Left lobe of liver (tissue), 2 donors: ENCODE data around the gene HLA-C. TPM values are rescaled to one million over a fixed set of nuclear protein-coding genes. Genes with fewer than 3 reads are reported as not detected.
"Not testable (repeated sequence)": the region's sequence is repeated elsewhere in the genome, so short reads cannot be mapped to it uniquely, and the experiment has no call there.

Source experiments
- ATAC-seq: fragments of 200-7000 bp; cut with Tn5 transposase; one replicate; pipeline ENCODE4 v1.9.1; 2020; ENCODE audit warnings: mild to moderate bottlenecking, moderate library complexity
- DNase-seq: peaks from one replicate; pipeline ENCODE4 v3.0.0-alpha.2; 2020; ENCODE audit warnings: low spot score
- total RNA-seq: library from RNA; stranded (reverse); gene quantifications from one replicate; pipeline ENCODE4 v1.2.1, GENCODE V29; 2021
- donor health status: DM: no; HTN: no; CAD: no; lungs with moderate emphysema.
- donor health status: DM: no; HTN: yes; CAD: no.

Gene HLA-C
- total RNA-seq, 1 donor from 2014 or later, result 397 TPM

GRCh38 chr6:31270788-31271640, 878 bp downstream of the HLA-C start:
- DNase-seq (peak; percentile 84), ATAC-seq (peak; percentile 76)

GRCh38 chr6:31268836-31269235, 3.1 kb downstream of the HLA-C start:
- ATAC-seq (no peak), DNase-seq (no peak)

DNA sequence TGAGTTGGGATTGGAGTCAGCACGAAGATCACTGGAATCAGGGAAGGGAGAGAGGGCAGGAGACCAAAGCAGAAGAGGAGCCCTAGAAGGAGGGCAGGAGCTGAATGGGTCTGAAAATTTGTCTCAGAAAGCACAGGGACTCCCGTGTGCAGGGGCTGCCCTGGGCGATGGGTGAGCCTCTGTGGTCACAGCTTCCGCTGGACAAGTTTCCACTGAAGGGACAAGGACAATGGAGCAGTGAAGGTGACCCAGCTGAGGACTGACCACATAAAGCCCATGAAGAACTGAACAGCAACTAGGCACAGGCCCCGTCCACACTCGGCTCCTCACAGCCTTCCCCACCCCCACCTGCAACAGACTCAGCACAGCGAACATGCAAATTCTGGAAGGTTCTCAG, 3.5 kb downstream of the HLA-C start:
- no peak for DNase-seq
- no peak for ATAC-seq

- ATAC-seq (no peak), DNase-seq (no peak)
These were observed 4.1 kb downstream of the HLA-C start for GRCh38 chr6:31267651-31268368.

GRCh38 chr6:31266567-31267360, 5.1 kb downstream of the HLA-C start:
- ATAC-seq (no peak), DNase-seq (no peak)

GRCh38 chr6:31265926-31266325, 6.0 kb downstream of the HLA-C start:
- DNase-seq (no peak), ATAC-seq (no peak)

- not testable (repeated sequence) for DNase-seq, ATAC-seq
These were observed 8.5 kb downstream of the HLA-C start for GRCh38 chr6:31263346-31263933.

DNA sequence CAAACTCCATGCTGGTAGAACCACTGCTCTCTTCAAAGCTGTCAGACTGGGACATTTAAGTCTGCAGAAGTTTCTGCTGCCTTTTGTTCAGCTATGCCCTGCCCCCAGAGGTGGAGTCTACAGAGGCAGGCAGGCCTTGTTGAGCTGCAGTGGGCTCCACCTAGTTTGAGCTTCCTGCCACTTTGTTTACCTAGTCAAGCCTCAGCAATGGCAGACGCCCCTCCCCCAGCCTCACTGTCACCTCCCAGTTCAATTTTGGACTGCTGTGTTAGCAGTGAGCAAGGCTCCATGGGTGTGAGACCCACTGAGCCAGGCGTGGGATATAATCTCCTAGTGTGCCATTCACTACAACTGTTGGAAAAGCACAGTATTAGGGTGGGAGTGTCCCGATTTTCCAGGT, 11.9 kb downstream of the HLA-C start:
- ATAC-seq, DNase-seq: not testable (repeated sequence)

DNA sequence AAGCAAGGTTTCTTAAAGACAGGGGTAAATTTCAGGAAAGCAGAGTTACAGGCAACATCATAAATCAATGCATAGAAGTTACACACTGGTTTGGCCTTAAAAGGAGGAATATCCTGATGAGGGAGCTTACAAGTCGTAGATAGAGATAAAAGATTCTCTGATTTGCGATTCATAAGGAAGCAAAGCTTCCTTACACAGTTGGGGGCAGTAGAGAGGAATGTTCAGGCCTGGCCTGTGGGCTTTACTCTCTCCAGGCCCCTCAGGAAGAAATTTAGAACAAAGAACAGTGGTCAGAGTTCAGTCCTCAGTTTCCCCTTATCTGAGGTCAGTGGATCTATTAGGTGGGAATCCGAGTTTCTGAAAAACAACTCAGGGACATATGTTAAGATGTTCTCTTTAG, 19.3 kb downstream of the HLA-C start:
- ATAC-seq (no peak), DNase-seq (no peak)

GRCh38 chr6:31251261-31251660, 20.6 kb downstream of the HLA-C start:
- DNase-seq, result no peak
- no peak for ATAC-seq

- DNase-seq, result no peak
- ATAC-seq, result no peak
These were observed 22.7 kb downstream of the HLA-C start for GRCh38 chr6:31249184-31249583.

GRCh38 chr6:31247813-31248212, 24.1 kb downstream of the HLA-C start:
- DNase-seq (no peak), ATAC-seq (no peak)

GRCh38 chr6:31246051-31246521, 25.8 kb downstream of the HLA-C start:
- DNase-seq (no peak), ATAC-seq (no peak)

DNA sequence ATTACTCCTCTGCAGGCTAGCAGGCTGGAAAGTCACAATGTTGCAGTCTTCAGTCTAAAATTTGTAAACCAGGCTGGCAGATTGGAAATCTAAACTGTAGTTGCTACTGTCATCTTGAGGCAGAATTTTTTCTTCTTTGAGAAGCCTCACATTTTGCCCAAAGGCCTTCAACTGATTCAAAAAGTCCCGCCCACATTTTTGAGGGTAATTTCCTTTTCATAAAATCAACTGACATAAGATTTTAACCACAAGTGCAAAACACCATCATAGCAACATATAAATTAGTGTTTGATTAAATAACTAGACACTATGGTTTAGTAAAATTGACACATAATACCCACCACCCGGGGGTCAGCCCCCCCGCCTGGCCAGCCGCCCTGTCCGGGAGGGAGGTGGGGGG, 28.4 kb downstream of the HLA-C start:
- DNase-seq, result no peak
- no peak for ATAC-seq

- DNase-seq (no peak), ATAC-seq (no peak)
These were observed 32.0 kb downstream of the HLA-C start for GRCh38 chr6:31239854-31240253.

GRCh38 chr6:31234101-31234500, 37.8 kb downstream of the HLA-C start:
- ATAC-seq, DNase-seq: not testable (repeated sequence)

DNA sequence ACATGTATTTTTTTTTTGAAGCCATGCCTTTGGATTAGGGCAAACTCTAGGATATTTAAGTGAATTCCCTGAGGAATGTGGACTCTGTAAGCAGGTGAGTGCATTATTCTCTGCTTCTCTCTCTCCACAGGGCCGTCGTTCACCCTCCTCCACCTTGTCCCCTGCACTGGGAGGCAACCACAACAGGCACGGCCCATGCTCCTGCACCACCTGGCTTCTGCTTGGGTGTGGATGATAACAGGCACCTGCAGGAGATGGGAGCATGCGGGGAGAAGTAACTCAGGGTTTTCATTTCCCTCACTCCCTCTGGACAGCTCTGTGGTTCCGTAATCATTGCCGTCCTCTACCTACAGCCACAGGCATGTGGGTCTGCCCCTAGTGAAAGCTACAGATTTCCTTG, 43.4 kb downstream of the HLA-C start:
- no peak for ATAC-seq
- DNase-seq, result no peak

DNA sequence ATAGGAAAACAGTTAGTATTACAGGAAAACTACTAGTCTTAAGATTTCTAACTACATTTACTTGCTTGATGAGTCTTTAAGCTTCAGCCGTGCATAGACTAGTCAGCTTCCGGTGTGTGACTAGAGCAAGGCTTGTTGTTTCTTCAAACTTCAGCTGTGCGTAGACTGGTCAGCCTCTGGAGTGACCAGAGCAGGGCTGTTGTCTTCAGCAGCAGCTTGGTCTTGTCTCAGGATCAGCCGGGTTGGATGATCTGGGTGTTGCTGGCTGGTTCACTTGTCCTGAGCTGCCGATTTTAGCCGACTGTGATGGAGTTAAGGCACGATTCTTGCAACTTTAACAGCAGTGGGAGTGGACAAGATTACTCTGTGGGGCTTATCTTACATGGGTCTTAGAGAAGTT, 44.7 kb downstream of the HLA-C start:
- ATAC-seq (no peak), DNase-seq (no peak)

- ATAC-seq (no peak), DNase-seq (no peak)
These were observed 46.2 kb downstream of the HLA-C start for GRCh38 chr6:31225735-31226134.

DNA sequence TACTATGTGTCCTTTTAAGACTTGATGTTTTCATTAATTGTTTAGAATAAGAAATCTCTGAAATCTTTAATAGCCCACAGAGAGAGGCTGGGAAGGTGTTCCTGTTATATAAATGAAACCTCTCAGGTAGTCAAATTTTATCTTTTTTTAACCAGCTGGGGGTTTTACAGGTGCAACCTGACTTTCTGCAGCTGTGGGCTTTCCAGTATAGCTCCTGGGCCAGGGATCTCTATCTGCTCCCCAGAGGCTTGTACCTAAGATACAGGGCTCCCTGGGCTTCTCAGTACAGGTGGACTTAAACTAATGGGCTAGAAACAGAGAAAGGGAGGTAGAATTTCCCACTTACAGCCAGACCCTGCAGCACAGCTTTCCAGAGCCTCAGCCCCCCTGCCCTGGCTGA, 49.4 kb downstream of the HLA-C start:
- DNase-seq (no peak), ATAC-seq (no peak)
